ENCODE data around the gene LAIR2. TPM values are rescaled to one million over a fixed set of nuclear protein-coding genes. Genes with fewer than 3 reads are reported as not detected.

The LAIR2 gene
- total RNA-seq (2014; rRNA removed; shearing (Covaris generic)) = not detected in 2 replicates

GRCh38 chr19:54502518-54503048 is at the start of gene LAIR2:
Gene LAIR2 (plus strand): TSS chr19:54502831. CDS start chr19:54502919, 88 bp downstream.
- DNase-seq (ENCODE audit: low read depth) = no peak

GRCh38 chr19:54453921-54454780 is 48.5 kb upstream of the LAIR2 start:
- DNase-seq (ENCODE audit: low read depth) = no peak

- no peak for DNase-seq (ENCODE audit: low read depth)
Measured at GRCh38 chr19:54454781-54455675, 47.6 kb upstream of the LAIR2 start.

GRCh38 chr19:54455786-54456422 is 46.7 kb upstream of the LAIR2 start:
- DNase-seq (ENCODE audit: low read depth) = no peak

GRCh38 chr19:54456423-54457373 is 45.9 kb upstream of the LAIR2 start:
- no peak for DNase-seq (ENCODE audit: low read depth)

GRCh38 chr19:54457773-54458647 is 44.6 kb upstream of the LAIR2 start:
- no peak for DNase-seq (ENCODE audit: low read depth)

GRCh38 chr19:54458648-54459281 is 43.9 kb upstream of the LAIR2 start:
- no peak for DNase-seq (ENCODE audit: low read depth)

- DNase-seq (ENCODE audit: low read depth) = no peak
Measured at GRCh38 chr19:54459282-54460229, 43.1 kb upstream of the LAIR2 start.

- DNase-seq (ENCODE audit: low read depth) = no peak
Measured at GRCh38 chr19:54460230-54461005, 42.2 kb upstream of the LAIR2 start.

- DNase-seq (ENCODE audit: low read depth) = no peak
Measured at GRCh38 chr19:54461210-54461609, 41.4 kb upstream of the LAIR2 start.

GRCh38 chr19:54461613-54462012 is 41.0 kb upstream of the LAIR2 start:
- no peak for DNase-seq (ENCODE audit: low read depth)

- DNase-seq (ENCODE audit: low read depth) = no peak
Measured at GRCh38 chr19:54462047-54462654, 40.5 kb upstream of the LAIR2 start.

- DNase-seq (ENCODE audit: low read depth) = peak; percentile 83
Measured at GRCh38 chr19:54462655-54463530, 39.7 kb upstream of the LAIR2 start.

- DNase-seq (ENCODE audit: low read depth) = peak; percentile 98
Measured at GRCh38 chr19:54463531-54464043, 39.0 kb upstream of the LAIR2 start, which contains the start of gene LENG9. Gene LENG9 (minus strand): TSS chr19:54463778. CDS start chr19:54463526, 252 bp downstream.

- peak; percentile 80 for DNase-seq (ENCODE audit: low read depth)
Measured at GRCh38 chr19:54464044-54464629, 38.5 kb upstream of the LAIR2 start.

Data from Daoy (cell line).